ENCODE data around the gene FOXC2. TPM values are rescaled to one million over a fixed set of nuclear protein-coding genes. Genes with fewer than 3 reads are reported as not detected.

FOXC2 gene
- total and polyA plus RNA-seq, 2 of the 13 experiments (the other 11 are each of a cell fraction or from before 2014, with no cell fraction given) = not detected

GRCh38 chr16:86554917-86555703 is 11.5 kb upstream of the FOXC2 start, which contains the start of gene MTHFSD (continued):
- TF ChIP-seq STAT5B (CRISPR knock-in tag; IDR thresholded peaks at IDR 0.05) = peak; percentile 5; the same call in 1 of the 2 replicates
- TF ChIP-seq ZNF350 (CRISPR knock-in tag; IDR thresholded peaks at IDR 0.05; ENCODE audit: borderline replicate concordance, low read depth) = peak; percentile 72; the same call in 1 of the 2 replicates
- no peak; the same call in 1 of the 2 replicates for TF ChIP-seq HNF4G (IDR thresholded peaks at IDR 0.05; ENCODE audit: borderline replicate concordance, low read depth, low read length)
- TF ChIP-seq HNF4G (CRISPR knock-in tag; IDR thresholded peaks at IDR 0.05; ENCODE audit: borderline replicate concordance, low read depth) = no peak
- peak; percentile 90 for TF ChIP-seq ZFY (CRISPR knock-in tag; IDR thresholded peaks at IDR 0.05)
- peak; percentile 93 for TF ChIP-seq ZNF687 (CRISPR knock-in tag; IDR thresholded peaks at IDR 0.05)
- peak; percentile 24; the same call in 1 of the 2 replicates for TF ChIP-seq NKX3-1 (CRISPR knock-in tag; IDR thresholded peaks at IDR 0.05)
- no peak for TF ChIP-seq HMGXB3 (CRISPR knock-in tag; IDR thresholded peaks at IDR 0.05; ENCODE audit: borderline replicate concordance)
- peak; percentile 90; the same call in 1 of the 2 replicates for TF ChIP-seq ZNF547 (CRISPR knock-in tag; IDR thresholded peaks at IDR 0.05)
- TF ChIP-seq ZNF224 (CRISPR knock-in tag; IDR thresholded peaks at IDR 0.05) = no peak; the same call in 1 of the 2 replicates
- TF ChIP-seq ZNF441 (CRISPR knock-in tag; IDR thresholded peaks at IDR 0.05; ENCODE audit: borderline replicate concordance) = 0 out of 2 replicates have a peak, but pooled peaks have one; percentile 65
- TF ChIP-seq ZSCAN22 (CRISPR knock-in tag; IDR thresholded peaks at IDR 0.05) = no peak
- TF ChIP-seq ZNF563 (CRISPR knock-in tag; IDR thresholded peaks at IDR 0.05) = peak; percentile 50; the same call in 1 of the 2 replicates
- TF ChIP-seq SRSF9 (IDR thresholded peaks at IDR 0.05; ENCODE audit: borderline replicate concordance, insufficient read depth, low read depth, low read length, poor library complexity, severe bottlenecking) = no peak
- no peak for TF ChIP-seq TRIM22 (IDR thresholded peaks at IDR 0.05)
- TF ChIP-seq ZUFSP (CRISPR knock-in tag; IDR thresholded peaks at IDR 0.05; ENCODE audit: borderline replicate concordance) = no peak
- no peak for TF ChIP-seq FOXK2 (IDR thresholded peaks at IDR 0.05)
